Ishikawa (cell line): ENCODE measurements around the gene DIAPH3.

Source experiments
- CEBPB ChIP-seq: IDR thresholded peaks from 2 replicates; pipeline ENCODE4 v1.6.1; 2012
- CREB1 ChIP-seq: IDR thresholded peaks from 2 replicates; pipeline ENCODE4 v1.6.1; 2012; ENCODE audit warnings: low read depth
- EP300 ChIP-seq: IDR thresholded peaks from 2 replicates; pipeline ENCODE4 v1.6.1; 2012; ENCODE audit warnings: borderline replicate concordance
- NFIC ChIP-seq: IDR thresholded peaks from 2 replicates; pipeline ENCODE4 v1.6.1; 2012
- RAD21 ChIP-seq: IDR thresholded peaks from 2 replicates; pipeline ENCODE4 v1.6.1; 2012; ENCODE audit warnings: low read depth
- ZBTB7A ChIP-seq: IDR thresholded peaks from 2 replicates; pipeline ENCODE4 v1.6.1; 2012; ENCODE audit warnings: low read depth

- no peak for TF ChIP-seq RAD21
- no peak for TF ChIP-seq EP300
- no peak for TF ChIP-seq CEBPB
- TF ChIP-seq CREB1, result no peak
- no peak for TF ChIP-seq NFIC
- no peak for TF ChIP-seq ZBTB7A
Observed at GRCh38 chr13:60135344-60135743, 28.4 kb downstream of the DIAPH3 start.
